CMK (cell line): ENCODE measurements around the gene KRCC1.
"Not testable (repeated sequence)": the region's sequence is repeated elsewhere in the genome, so short reads cannot be mapped to it uniquely, and the experiment has no call there.

Source experiments
- DNase-seq: peaks from one replicate; pipeline ENCODE4 v3.0.0-alpha.2; 2010; ENCODE audit warnings: low read depth

The KRCC1 gene

DNA sequence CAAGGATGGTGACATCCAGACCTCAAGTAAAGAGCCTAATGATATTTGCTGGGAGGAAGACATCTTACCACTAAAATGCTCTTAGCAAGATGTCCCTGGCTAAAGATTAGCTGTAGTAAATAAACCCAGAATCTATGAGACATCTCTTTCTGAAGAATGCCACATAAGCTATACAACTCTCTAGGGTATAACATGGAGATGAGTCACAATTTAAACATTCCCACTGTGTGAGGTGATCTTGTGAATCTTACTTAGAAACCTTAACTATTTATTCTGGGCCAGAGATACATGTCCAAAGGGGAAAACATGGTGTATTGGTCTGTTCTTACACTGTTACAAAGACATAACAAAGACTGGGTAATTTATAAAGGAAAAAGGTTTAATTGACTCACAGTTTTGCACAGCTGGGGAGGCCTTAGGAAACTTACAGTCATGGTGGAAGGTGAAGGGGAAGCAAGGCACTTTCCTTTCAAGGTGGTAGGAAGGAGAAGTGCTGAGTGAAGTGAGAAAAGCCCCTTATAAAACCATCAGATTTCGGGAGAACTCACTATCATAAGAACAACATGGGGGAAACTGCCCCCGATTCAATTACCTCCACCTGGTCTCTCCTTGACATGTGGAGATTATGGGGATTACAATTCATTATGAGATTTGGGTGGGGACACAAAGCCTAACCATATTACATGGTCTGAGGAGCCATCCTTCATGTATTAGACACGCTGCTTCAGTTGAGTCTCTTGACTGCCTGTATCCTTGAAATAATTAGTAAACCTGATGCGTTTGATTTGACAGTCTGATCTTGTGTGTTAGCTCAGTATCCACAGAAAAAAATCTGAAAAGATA lies 17.1 kb downstream of the KRCC1 start:
- no peak for DNase-seq

DNA sequence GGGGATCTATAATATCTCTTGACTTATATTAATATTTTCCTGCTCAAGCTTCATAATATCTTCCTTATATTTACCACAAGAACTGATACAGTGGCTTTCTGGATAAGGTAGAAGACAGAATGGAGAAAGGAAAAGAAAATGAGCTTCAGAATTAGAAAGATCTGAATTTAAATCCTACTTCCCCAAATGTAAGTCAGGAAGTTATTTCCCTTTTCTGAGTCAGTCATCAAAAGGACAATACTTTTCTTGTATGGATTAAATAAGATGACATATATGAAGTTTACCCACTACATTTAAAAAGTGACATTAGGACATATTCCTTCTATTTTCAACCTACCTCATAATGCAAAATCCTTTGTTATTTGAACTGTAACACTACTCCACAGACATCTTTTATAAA lies 19.0 kb downstream of the KRCC1 start:
- DNase-seq, result no peak

DNA sequence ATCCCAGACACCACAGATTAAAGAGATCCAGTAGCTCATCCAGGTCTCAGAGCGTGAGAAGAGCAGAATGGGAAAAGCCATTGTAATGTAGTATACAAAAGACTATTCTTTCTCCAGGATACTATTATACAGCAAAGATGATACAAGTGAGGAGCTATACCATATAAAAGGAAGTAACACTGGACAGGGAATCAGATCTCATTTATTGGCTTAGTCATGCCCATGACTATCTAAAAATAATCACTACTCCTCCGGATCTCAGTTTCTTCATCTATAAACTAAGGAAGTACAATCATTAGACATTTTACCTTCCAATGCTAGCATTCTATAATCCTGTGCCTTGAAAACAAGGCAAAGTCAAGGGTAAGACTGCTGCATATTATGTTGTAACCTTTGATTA lies 19.4 kb downstream of the KRCC1 start:
- DNase-seq, result no peak

DNA sequence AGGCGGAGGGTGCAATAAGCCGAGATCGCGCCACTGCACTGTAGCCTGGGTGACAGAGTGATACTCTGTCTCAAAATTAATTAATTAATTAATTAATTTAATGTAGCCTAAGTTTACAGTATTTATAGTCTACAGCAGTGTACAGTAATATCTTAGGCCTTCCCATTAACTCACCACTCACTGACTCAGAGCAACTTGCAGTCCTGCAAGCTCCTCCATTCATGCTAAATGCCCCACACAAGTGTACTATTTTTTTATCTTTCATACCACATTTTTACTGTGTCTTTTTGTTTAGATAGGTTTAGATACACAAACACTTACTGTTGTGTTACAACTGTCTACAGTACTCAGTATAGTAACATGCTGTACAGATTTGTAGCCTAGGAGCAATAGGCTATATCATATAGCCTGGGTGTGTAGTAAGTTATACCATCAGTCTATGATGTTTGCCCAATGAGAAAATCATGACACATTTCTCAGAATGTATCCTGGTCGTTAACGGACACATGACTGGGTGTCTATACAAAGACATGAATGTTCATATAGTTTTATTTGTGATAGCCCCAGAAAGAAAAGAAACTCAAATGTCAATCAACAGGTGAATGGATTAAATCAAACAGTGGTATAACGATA lies 23.4 kb downstream of the KRCC1 start:
- DNase-seq, result no peak

DNA sequence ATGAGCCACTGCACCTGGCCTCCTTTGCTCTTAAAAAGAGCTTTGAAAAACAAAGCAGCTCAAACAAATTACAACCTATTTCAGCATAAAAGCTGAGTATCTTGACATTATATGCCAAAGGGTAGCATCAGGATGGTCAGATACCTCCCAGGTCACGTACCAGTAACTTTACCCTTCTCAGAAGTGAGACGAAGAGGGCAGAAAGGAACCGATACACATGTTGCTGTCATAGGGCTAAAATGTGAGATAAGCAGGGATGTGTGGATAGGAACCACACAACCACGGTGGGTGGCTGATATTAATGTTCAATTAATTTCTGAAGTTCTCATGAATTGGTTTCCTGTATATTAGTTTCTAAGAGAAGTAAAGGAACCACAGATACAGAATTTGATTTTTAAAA lies 26.7 kb downstream of the KRCC1 start:
- DNase-seq, result no peak

DNA sequence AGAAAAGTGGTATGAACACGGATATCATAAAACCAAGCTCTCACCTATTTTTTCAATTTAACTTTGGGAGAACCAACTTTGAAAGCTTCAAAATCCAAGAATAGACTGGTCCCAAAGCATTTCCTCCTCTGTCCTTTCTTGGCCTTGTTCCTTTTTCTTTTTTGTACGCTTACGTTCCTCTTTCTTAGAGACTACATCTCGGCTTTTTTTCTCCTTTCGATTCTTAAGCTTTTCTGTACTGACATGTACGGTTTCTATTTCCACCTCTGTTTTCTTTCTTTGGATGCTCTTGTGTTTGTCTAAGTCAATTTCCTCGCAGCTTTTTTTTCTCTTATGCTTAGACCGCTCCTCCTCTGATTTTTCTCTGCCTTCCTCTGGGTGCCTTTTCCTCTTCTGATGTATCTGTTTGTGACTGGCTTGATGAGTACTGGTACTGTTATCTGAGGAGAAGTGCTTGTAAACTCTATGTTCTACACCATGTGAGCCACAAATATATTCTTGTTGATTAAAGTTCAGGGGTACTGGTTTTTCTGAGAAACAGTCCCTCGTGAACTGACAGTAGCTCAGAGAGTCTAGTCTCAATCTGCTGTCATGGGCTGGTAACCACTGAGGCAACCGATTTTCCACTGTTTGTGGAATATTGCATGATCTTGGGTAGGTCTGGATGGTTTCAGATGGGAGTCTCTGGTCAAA lies 27.7 kb downstream of the KRCC1 start:
- no peak for DNase-seq

DNA sequence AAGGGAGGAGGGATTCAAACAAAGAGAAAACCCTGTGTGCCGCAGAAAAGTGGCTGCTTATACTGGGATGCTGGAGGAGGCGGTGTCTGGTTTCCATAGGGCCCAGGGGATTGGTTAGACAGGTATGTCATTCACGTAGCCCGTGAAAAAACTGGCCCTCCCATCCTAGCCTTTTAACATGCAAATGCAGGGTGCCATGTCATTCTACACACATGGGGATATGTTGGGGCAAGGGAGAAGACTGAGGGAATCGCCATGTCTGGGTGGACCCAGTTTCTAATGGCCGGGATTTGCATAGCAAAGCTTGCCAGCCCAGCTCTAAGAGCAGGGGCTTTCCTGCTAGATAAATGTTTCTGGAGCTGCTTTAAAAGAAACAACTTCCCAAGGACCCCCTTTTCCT lies 31.1 kb downstream of the KRCC1 start:
- DNase-seq, result no peak

DNA sequence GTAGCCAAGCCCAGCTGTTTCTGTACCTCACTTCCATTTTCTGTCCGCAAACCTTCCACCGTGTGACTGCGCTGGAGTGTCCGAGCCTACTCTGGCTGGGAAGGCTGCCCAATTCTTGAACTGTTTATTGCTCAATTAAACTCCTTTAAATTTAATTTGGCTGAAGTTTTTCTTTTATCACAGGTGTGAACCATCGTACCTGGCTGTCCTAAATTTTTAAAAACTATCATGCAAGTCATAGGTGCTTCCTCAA lies 33.0 kb downstream of the KRCC1 start:
- no peak for DNase-seq

DNA sequence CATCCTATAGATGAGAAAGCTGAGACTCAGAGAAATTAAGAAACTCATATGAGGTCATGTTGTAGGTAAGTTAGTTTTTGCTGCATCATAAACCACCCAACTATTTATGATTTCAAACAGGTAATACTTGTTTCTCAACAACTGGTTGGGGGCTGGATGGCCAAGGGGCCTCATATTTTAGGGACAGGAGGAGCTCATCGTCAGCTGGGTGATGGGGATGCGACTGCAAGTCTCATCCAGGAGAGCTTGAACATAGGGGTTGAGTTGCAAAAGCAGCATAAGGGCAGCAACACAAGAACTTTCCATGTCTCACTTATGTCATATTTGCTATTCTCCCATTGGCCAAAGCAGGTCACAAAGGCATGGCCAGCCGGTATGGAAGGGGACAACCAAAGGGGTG lies 35.6 kb downstream of the KRCC1 start:
- no peak for DNase-seq

DNA sequence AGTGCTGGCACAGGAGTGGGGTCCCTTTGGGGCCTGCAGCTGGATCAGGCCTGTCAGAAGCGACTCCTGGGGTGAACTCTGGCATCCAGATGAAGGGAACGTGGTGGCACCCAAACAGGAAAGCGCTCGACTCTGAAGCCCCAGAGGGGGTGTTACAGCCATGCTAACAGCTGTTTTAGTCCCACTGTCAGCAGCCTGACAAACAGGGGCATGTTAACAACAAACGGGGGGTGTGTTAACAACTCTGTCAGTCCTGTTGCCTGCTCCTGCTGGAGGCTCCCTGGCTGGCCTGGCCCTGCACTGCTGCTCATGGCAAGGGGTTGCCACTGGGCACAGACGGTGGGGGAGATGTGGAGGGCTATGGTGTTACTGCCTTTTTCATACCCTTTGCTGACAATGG lies 36.7 kb downstream of the KRCC1 start:
- no peak for DNase-seq

DNA sequence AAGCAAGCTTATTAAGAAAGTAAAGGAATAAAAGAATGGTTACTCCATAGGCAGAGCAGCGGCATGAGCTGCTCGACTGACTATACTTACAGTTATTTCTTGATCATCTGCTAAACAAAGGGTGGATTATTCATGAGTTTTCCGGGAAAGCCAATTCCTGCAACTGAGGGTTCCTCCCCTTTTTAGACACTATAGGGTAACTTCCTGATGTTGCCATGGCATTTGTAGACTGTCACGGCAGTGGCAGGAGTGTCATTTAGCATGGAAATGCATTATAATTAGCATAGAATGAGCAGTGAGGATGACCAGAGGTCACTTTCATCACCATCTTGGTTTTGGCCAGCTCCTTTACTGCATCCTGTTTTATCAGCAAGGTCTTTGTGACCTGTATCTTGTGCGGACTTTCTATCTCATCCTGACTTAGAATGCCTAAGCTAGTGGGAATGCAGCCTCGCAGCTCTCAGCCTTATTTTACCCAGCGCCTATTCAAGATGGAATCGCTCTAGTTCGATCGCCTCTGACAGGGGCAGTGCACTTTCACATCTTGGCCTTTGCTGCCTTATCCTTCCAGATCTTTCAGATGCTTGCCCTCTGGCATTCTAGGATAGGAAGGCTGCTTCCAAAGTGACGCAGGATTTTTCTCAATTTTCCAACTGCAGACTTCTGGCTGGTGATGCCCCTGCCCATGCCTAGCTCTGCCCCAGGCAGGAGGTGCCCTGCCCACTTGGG lies 37.3 kb downstream of the KRCC1 start:
- not testable (repeated sequence) for DNase-seq

DNA sequence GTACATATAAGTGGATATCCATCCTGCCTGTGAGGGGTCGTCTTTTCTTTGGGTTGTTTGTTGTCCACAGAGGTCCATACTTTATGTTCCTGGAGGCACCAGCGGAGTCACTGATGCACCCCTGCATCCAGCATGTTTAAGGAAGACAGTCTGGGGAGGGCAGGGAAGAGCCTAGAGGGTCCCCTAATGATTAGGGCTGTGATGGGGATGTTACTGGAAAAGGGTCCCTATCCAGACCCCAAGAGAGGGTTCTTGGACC lies 37.9 kb downstream of the KRCC1 start:
- not testable (repeated sequence) for DNase-seq

DNA sequence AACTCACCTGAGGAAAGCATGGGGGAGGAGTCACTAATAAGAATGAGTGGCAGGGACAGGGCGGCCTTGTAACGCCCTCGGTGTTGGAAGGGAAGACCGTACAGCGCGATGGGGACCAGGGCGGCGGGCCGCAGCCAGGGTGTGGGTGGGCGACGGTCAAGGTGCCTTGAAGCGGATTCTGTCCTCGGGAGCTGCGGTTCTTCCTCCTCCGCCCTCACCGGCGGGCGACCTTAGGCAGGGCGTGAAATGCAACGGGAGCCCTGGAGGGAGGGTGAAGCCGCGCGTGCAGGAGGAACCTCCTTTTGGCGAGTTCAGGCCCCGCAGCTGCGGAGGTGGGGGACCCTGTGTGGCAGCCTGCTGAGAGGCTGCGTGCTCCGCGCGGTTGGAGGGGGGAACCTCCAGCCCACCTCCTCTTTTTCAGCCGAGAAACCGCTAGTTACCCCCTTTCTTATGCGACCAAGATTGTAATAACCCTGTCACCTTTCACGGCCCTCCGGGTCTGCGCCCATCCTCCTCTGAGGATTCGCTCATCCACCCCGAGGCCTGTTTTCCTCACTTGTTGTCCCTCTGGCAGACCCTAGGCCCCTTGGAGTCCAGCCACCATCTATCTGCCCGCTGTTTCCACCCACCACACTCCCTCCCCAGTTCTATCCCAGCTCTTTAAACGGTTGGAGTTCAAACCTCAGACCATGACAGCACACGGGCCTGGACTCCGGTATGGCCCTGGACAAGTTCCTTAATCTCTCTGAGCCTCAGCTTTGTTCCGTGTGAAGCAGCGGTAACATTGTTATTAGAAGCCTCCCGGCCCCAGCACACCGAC lies 38.4 kb downstream of the KRCC1 start:
- no peak for DNase-seq

DNA sequence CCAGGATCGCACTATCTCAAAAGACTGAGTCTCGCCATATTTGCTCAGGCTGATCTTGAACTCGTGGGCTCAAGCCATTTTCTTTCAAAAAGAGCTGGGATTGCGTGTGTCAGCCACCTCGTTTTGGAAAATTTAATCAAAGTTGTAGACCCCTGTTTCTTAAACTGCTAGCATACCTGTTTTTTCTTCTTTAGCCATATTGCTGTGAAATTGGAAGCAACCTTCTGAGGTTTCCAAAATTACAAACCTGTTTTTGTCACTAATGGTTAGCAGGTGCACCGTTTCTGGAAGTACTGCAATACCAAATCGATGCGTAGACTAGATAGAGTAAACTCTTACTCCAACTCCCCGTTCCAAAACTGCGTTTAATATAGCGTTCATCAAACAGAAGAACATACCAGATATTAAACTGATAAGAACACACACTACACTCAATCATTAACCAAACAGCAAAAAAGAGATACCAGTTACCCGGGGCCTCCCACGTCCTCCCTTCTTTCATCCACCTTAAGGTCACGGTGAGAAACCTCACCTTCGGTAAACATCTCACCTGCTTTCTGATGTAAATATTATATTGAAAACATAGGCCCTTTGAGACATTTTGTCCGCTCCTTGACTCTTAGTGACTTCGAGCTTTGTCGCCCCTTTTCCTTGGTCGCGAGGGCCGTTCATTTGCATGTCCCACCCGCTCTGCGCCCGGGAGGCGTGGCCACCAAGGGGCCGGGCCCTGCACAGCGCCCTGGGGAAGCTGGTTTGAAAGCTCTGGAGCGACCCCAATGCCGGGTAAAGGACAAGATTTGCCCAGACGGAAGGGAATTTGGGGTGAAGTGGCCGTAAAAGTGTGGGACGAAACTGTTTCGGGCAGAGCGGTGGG lies 39.3 kb downstream of the KRCC1 start, which contains the start of gene RNU2-63P:
RNU2-63P (minus strand) TSS at position 462 of the 874 bp plus-strand sequence.
- peak; percentile 73 for DNase-seq

DNA sequence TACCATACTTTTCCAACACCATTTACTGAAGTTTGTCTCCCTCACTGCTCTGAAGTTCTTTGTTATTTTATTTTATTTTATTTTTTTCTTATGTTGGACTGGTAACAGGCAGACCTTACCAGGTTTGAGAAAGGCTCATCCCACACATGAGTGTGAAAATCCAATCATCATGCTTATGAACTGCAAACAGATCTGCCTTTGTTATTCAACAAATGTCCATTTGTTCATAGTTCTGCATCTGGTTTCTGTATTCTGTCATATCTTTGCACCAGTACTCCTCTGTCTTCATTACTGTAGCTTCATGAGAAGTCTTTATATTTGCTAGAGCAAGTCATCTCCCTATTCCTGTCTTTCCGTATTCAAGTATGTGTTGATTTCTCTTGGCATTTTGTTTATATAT lies 44.6 kb downstream of the KRCC1 start:
- no peak for DNase-seq

DNA sequence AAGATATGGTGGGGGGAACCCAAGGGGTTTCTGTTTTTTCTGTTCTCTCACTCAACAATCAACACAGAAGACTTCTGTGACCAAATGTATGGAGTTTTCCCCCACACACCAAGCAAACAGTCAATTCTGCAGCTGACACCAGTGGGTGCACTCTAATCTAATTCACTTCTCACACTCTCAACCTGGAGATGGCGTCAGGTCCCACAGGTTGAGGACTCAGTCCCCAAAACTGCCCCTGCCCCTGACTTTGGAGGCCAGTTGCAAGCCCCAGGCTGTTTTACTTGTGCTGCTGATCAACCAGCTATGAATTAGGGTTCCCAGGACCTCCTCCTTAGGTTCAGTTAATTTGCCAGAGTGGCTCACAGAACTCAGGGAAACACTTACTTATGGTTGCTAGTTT lies 45.4 kb downstream of the KRCC1 start:
- DNase-seq, result no peak

DNA sequence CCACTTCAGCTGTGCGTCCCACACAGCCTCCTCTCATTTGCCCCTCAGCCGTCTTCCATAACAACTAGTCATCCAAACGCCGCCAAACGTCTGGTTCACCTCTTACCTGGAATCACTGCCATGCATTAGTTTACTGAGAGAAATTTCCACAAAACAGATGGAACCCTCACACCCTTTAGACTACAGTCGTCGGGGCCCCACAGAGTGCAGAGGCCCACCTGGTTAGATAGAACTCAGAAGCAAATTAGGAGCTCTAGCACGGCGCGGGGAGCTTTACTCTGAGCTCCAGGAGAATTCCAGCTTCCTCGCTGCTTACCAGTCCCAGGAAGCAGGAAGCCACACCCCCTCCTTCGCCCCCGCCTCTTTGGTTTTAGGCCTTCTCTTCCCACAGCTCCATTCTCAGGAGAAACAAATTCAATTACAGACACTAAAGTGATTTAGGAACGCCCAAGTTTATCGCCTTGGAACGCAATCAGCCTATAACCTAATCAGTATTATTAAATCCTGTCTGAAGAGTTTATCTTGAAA lies 48.6 kb downstream of the KRCC1 start:
- DNase-seq, result no peak

DNA sequence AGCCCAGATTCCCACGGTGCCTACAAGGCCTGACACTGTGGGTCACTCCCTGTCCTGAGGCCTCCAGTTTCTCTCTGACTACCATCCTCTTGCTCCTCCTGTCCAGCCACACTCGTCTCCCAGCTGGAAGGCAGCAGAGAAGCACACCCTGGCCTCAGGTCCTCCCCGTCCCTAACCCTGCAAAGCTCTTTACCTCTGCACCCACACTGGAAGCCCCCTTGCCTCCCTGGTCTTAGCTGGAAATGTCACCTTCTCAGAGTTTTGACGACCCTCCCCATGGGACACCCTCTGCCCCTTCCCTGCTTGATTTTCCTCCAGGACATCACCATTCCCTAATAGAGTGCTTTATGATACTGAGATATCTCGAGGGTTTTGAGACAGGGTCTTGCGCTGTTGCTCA lies 49.8 kb downstream of the KRCC1 start:
- no peak for DNase-seq

DNA sequence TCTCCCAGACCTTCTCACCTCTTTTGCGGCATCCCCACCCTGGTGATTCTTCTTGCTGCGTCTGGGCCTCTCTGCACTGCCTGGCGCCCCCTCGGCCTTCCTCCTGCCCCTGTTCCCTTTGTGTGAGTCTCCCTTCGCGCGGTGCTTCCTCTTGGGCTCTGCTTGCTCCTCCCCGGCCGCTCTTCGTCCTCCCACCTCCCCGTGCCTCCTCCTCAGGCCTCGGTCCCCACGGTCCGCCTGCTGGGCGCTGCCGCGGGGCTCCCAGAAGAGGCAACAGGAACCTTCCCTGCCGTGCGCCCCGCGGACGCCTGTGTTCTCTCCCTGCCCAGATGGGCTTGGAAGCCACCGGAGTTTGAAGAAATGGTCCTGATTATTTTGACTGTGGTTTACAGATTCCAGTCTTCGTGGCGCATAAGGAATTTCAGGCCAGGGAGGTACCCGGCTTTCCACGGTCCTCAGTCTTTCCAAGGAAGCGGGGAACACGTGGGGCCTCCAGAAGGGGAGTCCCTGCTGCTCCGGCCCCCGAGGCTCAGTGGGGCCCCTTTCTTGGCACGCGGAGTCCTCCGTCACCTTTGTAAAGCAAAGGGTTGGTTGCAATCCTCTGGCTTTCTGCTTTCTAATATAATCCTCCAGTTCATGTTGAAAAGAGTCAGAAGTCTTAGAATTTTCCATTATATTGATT lies 52.4 kb downstream of the KRCC1 start:
- DNase-seq, result no peak

DNA sequence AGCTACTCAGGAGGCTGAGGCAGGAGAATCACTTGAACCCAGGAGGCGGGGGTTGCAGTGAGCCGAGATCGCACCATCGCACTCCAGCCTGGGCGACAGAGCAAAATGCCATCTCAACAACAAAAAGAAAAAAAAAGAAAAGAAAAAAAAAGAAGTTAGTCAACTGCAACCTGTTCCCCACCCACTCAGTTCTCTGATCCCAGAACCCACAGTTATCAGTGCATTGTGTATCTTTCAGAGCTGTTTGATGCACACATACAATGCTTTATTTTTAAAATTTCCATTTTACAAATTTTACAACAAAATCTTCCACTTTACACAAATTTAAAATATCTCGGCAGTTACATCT lies 53.2 kb downstream of the KRCC1 start:
- no peak for DNase-seq
